Measurements from ENCODE around the gene TGFBR3.
"Not testable (repeated sequence)": the region's sequence is repeated elsewhere in the genome, so short reads cannot be mapped to it uniquely, and the experiment has no call there.

Gene TGFBR3

DNA sequence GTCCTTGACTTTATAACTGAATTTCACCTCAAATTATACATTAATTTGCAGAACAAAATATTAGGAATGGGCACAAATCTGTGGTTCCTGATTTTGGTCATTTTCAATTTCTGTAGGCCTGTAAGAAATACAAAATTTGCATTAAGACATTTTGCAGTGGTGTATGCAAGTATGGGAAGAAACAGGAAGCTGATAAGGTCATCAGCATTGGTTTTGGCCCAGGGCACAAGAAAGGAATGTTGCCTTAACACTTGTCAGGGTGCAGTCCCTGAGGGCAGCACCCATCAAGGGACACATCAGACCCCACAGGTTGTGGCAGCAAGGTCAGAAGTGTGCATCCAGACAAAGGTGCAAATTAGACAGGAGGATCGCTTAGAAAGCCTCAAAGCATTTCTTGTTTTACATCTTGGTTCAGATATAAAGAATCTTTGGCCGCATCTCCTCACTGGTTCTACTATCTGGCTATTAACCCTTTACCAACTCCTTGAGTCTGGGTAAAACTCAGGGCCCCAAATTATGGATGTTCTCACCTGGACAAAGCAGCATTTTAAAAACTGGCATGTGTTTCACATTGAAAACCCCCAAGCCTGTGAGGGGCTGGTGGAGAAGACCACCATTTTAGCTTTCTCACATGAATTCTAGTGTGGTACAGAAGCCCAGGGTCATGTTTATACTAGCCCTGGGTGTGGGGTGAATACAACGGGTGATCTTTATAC is 202.9 kb downstream of the TGFBR3 start:
- no peak for DNase-seq (ENCODE audit: low read depth)

DNA sequence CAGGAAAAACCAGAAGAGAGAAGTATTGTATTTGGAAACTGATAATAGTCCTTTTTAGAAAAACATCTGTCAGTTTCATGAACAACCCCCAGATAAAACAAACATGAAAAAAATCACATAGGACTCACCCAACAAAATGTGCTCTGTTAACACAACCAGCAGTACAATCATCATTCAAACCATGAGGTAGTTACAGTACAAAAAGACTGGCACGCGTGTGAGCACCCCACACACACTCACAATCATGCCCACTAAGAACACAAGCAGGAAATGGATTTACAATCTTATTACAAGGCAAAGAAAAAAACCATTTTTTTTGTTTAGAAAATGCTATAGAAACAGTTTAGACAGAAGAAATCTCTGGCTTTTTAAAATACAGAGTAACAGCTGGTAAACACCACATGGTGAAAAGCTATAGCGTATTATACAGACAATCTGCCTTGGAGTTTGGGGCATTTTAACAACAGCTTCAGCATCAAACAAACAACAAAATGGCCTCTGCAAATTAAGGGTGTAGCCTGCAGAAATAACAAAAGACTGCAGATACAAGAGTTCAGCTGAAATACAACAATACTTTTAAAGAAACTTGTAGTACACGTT is 205.3 kb downstream of the TGFBR3 start:
- DNase-seq (ENCODE audit: low read depth): no peak

DNA sequence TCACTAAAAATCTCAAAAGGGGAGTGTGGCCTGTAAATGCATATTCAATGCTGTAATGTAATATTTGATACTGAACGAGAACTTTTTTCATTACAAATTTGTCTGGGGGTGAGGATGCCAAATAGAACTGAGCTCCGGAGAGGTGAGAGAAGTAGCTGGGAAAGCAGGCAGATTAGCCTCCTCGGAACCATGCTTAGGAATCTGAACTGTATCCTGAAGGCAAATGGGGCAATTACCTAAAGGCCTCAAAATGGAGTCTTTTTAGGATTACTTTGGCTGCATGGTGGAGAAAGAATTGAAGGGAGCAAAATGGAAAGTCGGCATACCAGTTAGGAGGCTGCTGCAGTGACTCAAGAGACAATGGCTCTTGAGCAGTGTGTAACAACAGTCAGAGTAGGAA is 206.5 kb downstream of the TGFBR3 start:
- DNase-seq (ENCODE audit: low read depth): no peak

DNA sequence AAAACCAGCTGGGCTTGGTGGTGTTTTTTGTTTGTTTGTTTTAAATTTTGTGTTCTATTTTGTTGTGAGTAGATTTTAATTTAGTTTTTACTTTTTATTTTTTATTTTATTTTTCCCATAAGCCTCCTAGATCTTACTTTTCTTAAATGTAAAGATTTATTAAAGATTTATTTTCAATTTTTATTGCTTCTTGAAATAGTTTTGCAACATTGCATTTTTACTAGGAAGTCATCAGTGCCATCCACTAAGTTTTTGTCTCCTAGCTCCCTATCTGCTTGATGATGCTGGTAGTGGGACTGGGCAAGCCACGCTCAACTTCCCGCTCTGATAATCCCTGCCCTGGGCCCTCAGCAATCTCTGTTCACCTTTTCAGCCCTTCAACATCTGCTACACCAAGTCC is 209.9 kb downstream of the TGFBR3 start:
- no peak for DNase-seq (ENCODE audit: low read depth)

DNA sequence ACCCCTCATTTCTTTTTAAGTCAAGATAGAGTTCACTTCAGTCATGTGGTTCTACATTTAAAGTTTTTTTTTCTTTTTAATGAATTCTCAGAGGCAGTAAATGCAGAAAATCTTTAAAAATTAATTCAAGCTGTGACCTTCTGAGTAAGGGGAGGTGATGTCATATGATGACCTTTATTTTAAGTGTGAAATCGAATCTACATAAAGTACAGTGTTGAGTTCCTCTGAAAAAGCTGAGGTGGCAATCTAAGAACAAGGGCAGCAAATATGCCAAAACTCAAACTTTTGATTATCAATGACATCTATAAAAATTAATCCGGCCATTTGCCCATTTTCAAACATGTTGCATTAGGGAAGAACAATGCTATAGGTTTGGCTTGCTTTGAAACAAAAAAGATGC is 211.8 kb downstream of the TGFBR3 start:
- no peak for DNase-seq (ENCODE audit: low read depth)

DNA sequence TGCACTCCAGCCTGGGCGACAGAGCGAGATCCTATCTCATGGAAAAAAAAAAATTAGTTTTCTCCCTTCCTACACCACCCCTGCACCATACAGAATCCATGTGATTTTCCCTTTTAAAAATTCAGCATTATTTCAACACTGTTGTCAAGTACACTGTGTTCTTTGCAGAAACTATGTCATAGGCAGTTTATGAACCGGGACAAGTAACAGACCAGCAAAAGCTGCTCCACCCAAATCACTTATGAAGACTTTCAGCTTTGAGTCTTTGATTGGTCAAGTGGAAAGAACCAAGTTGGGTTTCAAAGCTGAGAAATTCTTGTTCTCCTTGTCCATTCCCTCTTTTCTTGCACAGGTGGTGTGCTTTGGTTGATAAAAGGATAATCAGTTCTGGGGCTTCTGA is 212.3 kb downstream of the TGFBR3 start:
- no peak for DNase-seq (ENCODE audit: low read depth)

DNA sequence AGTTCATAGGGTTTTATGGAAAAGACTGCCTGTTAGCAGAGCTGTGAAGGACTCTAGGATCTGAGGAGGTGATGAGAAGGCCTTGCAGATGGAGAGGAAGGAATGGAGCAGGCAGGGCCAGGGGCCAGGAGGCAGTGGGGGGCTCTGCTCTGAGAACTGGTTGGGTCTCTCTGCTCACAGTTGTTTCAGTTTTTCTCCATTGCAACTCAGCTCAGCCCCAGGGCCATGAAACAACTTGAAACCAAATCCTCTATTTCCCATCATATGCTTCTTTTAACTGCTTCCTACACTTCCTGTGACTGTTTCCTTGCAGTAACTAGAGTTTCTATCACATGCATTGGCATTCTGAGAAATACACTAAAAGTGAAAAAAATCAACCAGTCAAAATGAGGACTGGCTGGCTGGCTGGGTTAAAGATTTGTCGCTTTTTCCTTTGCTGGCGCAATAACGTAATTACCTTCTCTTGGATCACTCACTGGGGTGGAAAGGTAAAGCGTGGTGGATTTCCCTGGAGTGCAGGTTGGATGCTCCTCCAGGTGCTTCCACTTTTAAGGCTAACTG is 213.3 kb downstream of the TGFBR3 start:
- DNase-seq (ENCODE audit: low read depth): no peak

DNA sequence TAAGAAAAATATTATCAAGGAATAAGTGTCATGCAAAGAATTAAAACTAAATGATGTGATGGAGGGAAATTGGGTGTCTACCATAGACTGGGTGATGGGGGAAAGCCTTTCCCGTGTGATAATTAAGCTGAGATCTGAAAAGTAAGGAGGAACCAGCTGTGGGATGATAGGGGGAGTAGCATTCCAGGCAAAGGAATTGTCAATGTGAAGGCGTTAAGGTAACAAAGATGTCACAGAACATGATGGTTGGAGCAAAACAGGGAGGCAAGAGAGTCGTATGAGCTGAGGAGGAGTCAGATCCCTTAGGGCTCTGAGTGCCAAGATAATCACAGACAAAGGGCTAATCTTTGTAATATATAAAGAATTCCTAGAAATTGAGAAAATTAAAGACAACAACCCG is 215.2 kb downstream of the TGFBR3 start:
- DNase-seq (ENCODE audit: low read depth): no peak

DNA sequence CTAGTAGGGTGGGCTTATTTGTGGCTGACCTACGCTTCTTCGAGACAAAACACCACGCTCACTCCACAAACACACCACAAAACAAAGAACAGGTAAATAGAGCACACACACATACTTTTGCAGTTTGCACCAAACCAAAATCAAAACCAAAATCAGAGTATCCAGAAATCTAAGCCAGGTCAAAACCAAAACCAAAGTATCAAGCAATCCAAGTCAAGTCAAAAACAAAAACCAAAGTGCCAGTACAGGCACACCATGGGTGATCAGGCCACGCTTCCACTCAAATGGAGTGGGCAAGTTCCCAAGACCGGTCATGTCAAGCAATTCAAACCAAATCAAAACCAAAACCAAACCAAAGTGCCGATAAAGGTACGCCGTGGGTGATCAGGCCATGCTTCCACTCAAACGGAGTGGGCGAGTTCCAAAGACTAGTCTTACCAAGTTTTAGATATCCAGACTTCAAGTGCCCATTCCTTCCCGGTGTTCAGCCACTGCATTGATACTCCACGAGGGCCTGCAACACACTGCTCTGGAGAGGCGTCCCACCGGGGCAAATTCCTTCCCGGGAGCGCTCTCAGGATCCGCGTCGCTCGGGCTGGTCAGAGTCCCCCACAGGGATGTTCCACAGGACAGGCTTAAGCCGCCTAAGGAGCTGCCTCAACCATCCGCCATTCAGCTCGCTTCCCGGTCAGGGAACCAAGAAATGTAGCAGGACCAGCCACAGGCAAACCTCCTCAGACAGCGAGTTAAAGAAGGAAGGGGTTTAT is 216.2 kb downstream of the TGFBR3 start:
- DNase-seq (ENCODE audit: low read depth): no peak

DNA sequence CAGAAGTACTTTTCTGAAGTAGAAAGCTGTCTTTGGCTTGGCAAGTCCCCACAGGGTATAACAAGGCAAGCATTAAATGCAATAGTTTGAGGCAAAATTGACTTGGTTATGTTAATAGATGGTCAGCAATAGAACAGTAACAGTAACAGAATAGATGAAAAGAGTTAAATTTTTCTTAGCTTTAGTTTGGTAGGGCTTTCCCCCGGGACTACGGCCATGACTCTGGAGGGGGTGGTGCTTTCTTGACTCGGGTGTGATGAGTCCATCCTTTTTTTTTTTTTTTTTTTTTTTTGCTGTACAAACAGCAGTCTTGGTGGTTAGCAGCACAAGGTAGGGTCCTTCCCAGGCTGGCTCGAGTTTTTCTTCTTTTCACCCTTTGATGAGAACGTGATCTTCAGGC is 219.3 kb downstream of the TGFBR3 start:
- not testable (repeated sequence) for DNase-seq (ENCODE audit: low read depth)

DNA sequence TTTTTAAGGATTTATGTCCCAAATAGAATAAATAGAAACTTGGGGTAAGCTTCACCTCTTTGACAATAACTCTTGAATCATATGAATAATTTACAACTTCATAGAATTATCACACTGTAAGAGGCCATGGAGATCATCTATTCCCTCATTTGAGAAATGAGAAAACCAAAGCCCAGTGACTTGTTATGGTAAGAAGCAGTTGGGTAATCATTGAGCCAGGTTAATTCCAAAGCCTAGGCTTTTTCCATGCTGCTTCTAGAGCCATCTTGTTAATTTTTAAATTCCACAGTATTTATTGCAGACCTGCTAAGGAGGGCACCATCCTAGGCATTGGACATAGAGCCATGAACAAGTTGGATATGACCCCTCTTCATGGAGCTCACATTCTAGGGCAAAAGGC is 224.8 kb downstream of the TGFBR3 start:
- no peak for DNase-seq (ENCODE audit: low read depth)

DNA sequence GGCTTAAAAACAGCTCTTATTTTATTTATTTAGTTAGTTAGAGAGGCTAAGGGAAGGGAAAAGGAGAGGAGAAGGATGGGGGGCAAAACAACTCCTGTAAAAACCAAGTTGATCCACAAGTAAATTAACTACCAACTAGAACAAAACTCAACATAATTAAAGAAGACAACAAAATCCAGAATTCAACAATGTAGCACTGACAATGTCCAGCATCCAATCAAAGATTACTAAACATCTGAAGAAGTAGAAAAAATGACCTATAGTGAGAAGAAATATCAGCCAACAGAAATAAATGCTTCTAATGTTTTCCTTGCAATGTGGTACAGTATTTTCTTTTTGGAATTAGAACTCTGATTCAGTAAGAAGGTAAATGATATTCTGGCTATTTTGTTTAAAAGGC is 225.2 kb downstream of the TGFBR3 start:
- no peak for DNase-seq (ENCODE audit: low read depth)

DNA sequence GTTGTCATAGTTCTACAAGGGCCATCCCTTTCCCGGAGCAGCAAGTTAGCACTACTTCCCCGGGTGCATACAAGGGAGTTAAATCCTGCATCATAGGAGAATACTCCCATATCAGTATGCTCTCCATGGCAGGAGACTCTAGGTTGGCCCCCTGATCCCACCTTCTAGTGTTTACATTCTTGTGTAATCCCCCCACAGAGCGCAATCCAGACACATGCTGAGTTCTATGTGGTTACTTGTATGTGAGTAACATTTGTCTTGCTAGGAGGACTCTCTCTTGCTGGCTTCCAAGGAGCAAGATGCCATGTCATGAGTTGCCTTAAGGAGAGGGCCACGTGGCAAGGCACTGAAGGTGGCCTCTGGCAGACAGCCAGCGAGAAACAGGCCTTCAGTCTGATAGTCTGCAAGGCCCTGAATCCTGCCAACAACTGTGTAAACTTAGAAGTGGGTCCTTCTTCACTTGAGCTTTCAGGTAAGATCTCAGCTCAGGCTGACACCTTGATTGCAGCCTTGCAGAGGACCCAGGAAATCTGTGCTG is 230.0 kb downstream of the TGFBR3 start:
- no peak for DNase-seq (ENCODE audit: low read depth)

DNA sequence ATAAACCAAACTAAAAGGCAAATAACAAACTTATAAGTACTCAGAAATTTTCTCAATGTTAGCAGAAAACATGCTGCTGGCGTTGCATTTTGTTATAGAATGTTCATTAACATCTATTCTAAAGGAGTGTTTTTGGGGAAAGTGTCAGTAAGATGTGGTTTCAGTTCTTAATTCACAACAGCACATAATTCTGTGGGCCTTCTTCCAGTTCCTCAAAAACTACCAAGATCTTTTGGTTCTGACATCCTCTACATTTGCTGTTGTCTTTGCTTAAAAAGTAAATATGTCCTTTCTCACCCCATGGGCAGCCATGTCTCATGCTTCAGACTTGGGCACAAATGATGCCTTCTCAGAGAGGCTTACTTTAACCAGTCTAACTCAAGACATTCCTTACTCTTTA is 232.8 kb downstream of the TGFBR3 start:
- DNase-seq (ENCODE audit: low read depth): no peak

DNA sequence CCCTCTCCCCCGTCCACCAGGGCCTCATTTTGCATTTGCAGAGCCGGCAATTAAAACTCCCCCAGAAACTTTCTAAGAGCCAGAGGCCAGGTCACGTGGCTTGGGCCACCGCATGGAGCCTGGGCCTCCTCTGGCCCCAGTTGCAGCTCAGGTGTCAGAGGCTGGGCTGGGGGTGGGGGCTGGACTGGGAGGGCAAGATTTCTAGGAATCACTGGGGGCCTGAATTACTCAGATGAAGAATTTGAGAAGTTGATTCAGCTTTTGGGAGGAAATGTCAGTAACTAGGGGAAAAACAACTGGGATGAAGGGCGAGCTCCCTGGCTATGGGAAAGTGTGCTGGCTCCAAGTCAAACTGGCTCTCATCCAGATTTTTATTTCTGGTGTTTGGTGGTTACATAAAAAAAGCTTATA is 234.3 kb downstream of the TGFBR3 start:
- no peak for DNase-seq (ENCODE audit: low read depth)

DNA sequence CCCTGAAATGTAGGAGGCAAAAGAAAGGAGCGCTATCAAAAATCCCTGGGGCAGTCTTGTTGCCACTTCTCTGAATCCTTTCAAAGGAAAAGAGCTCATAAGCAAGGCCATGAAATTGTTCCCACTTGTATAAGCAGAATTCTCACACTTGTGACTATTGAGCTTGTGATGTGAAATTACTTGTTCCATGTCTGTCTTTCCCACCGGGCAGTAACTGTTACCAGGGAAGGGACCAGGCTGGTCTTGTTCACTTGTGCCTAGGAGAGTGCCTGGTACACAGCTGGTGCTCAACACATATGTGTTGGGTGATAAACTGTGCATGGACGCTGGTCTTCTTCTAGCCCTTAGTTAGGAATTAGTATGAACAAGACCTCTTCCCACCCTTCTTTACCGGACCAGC is 234.7 kb downstream of the TGFBR3 start:
- no peak for DNase-seq (ENCODE audit: low read depth)

DNA sequence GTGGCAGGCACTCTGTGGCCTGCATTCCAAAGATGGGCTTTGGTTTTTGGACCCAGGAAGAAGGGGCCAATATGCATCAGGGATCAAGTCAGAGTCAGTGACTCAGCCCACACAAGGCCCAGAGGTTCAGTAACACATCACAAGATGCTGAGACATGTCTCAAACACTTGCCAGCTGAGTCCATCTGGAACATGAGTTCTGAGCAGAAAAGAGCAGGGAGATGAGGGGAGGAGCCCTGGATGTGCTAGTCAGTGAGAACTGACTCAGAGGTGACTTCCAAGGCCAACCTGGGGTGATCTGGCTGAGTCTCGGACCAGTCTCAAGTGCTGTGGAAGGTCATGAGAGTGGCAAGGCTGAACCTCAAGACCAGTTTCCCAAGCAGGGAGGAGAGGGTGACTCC is 235.2 kb downstream of the TGFBR3 start:
- DNase-seq (ENCODE audit: low read depth): no peak

DNA sequence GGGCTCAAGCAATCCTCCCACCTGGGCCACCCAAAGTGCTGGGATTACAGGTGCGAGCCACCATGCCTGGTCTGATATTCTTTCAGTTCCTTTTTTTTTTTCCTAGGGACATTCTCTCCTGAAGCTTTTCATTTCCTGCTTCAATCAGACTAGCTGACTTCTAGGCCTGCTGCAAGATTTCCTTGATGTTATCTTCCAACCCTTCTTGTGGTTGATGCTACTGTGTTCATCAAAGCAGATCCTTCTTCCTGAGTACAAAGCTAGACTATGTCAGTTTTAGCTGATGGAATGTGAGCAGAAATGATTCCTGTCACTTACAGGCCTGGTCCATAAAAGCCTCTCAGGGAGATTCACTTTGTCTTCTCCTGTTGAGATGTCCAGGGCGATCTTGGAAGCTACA is 238.9 kb downstream of the TGFBR3 start:
- DNase-seq (ENCODE audit: low read depth): no peak

DNA sequence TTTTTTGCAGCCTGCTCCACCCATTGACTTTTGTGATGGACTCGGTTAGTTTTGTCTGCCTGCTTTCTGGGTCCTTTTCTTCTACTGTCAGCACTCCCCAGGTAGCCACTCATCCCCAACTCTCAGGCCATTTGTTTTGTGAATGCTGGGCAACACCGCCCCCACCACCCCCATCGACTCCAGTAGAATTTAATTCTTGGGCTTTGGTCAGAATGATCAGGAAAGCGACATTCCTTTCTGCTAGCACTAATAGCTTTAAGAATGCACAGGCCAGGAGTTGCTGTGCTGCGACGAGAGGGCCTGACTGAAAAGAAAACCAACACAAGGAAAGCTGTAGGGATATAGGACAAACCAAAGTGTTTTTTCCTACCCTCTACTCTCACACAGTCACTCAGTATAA is 240.9 kb downstream of the TGFBR3 start:
- DNase-seq (ENCODE audit: low read depth): no peak

DNA sequence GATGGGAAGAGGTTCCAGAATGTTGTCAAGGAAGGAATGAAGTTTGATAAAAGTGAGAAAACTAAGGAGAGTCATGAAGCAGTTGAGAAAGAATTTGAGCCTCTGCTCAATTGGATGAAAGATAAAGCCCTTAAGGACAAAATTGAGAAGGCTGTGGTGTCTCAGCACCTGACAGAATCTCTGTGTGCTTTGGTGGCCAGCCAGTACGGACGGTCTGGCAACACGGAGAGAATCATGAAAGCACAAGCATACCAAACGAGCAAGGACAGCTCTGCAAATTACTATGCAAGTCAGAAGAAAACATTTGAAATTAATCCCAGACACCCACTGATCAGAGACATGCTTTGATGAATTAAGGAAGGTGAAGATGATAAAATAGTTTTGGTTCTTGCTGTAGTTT is 242.5 kb downstream of the TGFBR3 start:
- DNase-seq (ENCODE audit: low read depth): no peak

DNA sequence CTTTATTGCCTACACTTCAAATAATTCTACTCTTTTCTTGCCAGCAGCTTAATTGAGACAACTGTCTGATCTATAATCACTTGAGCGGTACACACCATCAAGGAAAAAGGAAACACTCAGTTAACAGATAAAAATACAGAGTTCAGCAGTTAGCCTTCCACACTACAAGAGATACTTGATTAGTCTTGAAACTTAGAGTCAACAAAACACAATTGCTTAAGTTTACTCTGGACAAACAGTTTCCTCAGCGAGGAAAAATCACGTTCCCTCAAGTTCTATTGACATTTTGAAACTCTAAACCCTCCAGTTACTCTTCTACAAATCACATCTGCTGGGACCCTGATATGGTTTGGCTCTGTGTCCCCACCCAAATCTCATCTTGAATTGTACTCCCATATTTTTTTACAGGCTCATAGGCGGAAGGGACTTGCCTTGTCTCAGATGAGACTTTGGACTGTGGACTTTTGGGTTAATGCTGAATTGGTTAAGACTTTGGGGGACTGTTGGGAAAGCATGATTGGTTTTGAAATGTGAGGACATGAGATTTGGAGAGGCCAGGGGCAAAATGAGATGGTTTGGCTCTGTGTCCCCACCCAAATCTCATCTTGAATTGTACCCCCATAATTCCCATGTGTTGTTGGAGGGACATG is 244.9 kb downstream of the TGFBR3 start:
- DNase-seq (ENCODE audit: low read depth): no peak

DNA sequence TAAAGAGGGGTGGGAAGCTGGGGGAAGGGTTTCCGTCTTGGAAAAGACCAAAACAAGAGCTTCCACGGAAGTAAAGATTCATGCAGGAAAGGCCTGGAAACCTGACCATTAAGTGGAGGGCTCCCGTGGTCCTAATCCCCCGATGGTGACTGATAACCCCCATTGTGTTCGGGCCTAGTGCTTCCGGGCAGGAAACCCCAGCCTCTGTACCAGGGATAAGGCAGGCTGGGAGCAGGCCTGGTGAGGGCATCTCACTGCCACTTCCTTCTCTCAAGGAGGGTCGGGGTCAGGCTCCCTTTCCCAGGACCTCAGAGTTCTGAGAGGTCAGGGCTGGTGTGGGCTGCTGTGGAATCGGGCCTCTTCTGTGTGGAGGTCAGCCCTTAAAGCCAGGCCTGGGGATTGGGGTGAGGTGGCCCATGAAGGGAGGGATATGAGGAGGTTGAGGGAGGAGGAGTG is 248.4 kb downstream of the TGFBR3 start:
- no peak for DNase-seq (ENCODE audit: low read depth)

All from activated T-helper 9 cell treated with anti-CD3 and anti-CD28 coated beads, Interleukin-2, amount 50 U/mL, for 16 hours (primary cell).